Activated CD4-positive, alpha-beta T cell treated with anti-CD3 and anti-CD28 coated beads for 48 hours (primary cell): Measurements from ENCODE around the gene GALM.
"Not testable (repeated sequence)": the region's sequence is repeated elsewhere in the genome, so short reads cannot be mapped to it uniquely, and the experiment has no call there.

ENCODE experiments used
- DNase-seq: peaks from one replicate; pipeline ENCODE4 v3.0.0-alpha.2; 2020

GALM gene

GRCh38 chr2:38743672-38744398 is 77.9 kb downstream of the GALM start:
- DNase-seq: no peak

GRCh38 chr2:38744399-38744780 is 78.5 kb downstream of the GALM start:
- no peak for DNase-seq

GRCh38 chr2:38745267-38745666 is 79.4 kb downstream of the GALM start:
- no peak for DNase-seq

DNA sequence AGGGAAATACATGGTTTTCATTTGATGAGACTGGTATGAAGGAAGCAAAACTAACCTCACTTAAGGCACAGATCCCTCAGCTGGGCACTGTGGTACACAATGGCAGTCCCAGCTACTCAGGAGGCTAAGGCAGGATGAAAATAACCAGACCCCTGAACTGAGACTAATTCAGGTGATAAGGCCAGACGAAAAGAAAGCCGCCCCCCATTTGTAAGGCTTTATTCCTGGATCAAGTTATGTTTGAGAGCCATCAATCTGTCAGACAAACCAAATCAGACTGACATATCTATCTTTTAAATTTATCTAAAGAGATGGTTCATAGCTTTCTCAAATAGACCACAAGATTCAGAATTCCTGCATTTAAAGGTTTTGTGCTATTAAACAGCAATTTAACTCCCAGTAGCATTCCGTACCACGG is 81.1 kb downstream of the GALM start:
- DNase-seq: no peak

DNA sequence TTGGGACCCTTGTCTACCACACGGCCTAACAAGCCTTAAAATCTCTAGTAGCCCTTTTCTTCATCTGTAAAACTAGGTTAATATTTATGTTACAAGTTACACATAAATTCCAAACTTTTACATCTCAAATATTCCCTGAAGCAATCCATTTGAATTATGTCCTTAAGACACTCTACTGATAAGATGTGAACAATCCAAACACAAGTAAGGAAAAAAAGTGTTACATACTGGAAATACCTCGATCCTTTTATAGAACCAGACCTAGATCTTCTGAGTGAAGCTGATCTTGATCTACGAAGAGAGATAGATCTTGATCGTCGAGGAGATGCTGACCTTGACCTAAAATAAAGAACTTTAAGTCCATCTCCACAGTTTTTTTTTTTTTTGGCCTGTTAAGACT is 81.9 kb downstream of the GALM start:
- no peak for DNase-seq

- DNase-seq: no peak
Measured at GRCh38 chr2:38748391-38748790, 82.5 kb downstream of the GALM start.

DNA sequence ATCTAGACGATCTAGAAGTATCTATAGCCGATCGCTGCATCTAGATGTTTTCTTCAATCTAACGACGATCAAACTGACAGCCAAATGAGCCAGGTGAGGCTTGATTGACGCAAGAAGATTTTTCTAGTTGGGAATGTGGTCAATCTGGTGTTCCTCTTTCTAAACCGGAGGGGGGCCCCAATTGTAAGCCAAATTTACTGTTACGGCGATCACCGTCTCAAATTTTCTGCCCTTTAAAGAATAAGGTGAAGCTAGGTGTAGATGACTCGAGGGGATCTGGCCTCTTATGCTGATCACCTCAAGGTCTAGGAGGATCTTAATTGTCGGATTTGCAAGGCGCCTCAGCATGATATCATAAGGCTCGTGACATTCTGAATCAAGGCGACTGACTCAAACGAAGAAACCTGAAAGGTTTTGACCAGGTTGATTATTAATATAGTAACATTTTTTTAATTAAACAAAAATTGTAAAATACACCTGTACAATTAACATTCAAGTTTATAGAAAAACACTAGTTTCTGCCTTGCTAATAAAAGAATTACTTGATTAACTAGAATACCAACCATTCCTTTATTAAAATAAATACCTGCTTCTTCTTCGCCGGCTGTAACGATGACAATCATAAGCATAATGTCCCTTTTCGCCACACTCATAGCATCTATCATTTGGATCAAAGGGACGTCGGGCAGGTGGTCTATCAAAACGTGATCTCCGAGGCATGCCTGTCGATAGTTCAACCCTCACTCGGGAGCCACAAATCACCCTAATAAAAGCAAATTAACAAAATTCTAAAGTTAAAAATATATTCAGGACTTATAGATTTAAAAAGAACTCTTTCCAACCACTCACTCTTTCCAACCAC is 83.3 kb downstream of the GALM start:
- DNase-seq: peak; percentile 26

DNA sequence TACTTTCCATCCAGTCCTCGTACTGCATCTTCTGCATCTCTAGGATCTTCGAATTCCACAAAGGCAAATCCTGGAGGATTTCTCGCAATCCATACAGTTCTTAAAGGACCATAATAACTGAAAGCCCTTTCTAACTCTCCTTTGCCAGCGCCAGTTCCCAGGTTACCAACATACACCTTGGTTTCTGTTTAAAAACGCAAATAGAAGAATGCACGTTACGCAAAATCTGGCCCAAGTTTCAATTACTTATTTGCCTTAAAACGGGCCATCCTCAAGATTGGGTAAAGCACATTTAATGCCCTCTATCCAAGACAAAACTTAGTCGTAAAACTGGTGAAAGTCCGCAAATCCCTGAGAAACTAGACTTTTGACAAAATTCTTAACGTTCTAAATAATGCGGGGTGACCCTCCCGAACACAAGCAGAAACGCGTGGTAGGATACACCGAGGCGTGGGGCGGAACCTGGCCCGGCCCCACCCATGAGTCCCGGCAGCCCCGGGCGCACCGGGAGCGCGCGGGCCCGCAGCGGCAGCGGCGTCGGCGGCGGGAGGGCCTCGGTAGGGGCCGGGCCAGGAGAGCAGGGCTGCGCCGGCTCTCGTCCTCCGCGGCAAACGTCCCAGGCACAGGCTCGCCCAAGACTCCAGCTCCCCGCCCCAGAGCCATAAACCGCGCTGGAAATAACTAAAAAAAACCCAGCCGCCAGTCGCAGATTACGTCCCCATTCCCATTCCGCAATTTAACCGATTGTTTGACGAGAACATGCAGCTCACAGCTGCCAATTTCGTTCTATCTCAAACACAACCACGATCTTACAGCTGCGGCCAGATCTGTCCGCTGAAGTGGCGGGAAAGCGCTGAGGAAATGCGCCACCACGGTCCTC is 84.3 kb downstream of the GALM start:
- DNase-seq: peak; percentile 56

DNA sequence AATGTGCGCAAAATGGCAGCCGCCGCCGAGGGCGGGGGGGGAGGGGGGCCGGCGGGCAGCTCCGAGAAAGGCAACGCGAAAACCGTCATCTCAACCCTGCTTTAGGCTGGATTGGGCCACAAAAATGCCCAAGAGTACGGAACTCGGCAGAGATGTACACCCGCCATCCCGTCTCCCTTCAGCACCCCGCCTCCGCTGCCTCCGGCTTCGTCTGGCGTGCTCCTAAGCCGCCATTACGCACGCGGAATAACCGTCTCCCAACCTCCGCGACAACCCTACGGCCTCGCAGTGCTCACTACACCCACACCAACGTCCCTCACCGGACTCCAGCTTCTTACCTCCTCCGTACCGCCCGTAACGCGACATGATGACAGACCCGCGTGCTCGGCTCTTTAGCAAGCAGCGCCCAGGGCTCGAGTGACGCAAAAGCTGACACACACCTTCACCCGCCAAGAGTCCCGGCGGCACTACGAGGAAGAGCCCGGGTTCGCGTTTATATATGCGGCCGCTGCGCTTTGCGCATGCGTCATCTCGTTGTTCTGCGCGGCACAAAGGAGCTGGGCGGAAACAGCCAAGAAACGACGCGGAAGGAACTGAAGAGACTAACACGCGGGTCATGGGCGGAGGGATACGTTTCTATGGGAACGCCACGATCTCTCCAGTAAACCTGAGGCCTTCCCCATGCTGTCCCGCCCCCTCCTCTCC is 85.1 kb downstream of the GALM start, which contains the start of gene SRSF7:
SRSF7 (minus strand) TSS at position 471 of the 705 bp plus-strand sequence; CDS start at position 366, 105 bp downstream.
- DNase-seq: peak; percentile 97

DNA sequence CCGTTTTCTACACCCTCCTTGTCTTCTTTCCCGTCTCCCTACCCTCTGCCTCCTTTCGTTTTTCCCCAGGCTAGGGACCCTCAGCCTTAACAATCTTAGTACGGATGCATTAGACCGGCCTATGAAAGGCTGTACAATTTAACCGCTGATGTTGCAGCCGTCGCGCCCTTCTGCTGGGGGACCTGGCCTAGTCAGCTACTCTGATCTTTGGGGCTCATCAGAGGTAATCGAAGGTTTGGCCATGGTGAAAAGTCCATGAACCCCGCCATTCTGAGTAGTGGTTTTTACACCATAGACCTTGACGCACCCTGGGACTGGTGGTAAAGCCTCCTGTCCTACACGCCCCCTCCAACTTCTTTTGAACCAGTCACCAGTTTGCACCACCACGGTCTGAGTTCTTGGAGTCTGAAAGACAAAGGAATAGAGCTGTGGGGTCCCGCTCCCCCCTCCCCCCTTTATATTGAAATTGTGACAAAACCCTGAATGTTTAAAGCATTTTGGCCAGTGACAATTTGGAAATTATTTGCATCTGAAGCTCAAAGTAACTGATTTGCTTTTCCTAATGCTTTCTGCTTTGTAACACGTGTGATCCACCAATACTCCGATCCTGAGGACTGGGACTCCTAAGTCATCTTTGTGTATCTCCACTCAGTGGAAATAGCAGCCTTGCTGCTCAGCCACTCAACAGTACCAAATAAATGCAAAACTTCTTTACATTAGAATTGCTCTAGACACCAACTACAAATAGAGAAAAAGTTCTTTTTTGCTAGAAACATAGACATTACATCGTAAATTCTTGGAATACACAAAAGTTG is 85.9 kb downstream of the GALM start:
- DNase-seq: peak; percentile 50

- DNase-seq: no peak
Measured at GRCh38 chr2:38754049-38754448, 88.1 kb downstream of the GALM start.

GRCh38 chr2:38754506-38754905 is 88.6 kb downstream of the GALM start:
- DNase-seq: no peak

DNA sequence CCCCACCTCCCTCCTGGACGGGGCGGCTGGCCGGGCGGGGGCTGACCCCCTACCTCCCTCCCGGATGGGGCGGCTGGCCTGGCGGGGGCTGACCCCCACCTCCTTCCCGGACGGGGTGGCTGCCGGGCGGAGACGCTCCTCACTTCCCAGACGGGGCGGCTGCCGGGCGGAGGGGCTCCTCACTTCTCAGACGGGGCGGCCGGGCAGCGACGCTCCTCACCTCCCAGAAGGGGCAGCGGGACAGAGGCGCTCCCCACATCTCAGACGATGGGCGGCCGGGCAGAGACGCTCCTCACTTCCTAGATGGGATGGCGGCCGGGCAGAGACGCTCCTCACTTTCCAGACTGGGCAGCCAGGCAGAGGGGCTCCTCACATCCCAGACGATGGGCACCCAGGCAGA is 90.0 kb downstream of the GALM start:
- DNase-seq: not testable (repeated sequence)

DNA sequence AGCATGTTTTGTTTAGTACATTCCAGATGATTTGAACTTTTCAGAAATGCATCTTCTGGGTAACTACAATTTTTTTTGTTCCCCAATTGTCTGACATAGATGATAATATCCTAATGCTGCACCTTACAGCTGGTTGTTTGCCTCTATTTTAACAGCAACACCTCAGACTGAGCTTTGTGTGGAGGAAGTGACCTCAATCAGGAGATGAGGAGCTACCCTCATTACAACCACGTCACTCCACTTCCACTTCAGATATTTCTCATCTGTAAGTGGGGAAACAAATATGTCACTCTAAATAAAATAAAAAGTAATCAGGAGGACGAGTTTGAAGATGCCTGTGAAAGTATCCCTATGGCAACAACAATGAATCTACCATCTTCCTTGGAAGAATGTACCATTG is 97.3 kb downstream of the GALM start:
- no peak for DNase-seq

DNA sequence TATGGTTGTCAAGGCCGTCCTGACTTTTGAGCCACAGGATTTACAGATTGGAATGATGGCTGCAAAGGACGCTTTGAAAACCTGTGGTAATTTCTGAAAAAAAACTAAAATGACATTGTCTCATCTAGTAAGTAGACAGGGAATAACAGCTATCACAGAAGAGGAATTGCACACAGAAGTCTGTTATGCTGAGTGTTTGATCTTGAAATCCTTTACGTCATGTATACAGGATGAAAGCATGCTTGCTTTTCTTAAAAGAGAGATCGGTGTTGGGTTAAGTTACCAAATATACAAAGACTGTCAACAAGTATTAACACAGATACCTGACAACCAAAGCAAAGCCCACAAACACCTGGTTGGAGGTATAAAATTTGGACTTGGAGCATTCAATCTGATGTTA is 97.8 kb downstream of the GALM start:
- no peak for DNase-seq

DNA sequence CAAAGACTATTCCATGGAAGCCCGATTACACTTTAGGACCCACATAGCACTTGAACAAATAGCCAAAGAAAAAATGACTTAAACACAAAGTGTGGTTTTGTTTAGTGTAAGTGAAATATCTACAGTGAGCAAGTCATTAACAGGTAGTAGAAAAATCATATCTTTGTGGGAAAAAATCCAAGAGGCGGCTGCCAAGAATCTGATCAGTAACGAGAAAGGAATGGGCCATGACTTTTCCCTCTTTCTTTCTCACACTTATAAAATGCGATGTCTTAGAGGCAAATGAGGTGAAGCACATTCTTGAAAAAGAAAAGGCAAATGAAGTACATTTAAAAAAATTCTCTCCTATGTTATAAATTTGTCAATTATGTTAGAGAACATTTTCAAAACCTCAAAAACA is 99.2 kb downstream of the GALM start:
- DNase-seq: no peak

- DNase-seq: no peak
Measured at GRCh38 chr2:38765551-38765950, 99.6 kb downstream of the GALM start.

DNA sequence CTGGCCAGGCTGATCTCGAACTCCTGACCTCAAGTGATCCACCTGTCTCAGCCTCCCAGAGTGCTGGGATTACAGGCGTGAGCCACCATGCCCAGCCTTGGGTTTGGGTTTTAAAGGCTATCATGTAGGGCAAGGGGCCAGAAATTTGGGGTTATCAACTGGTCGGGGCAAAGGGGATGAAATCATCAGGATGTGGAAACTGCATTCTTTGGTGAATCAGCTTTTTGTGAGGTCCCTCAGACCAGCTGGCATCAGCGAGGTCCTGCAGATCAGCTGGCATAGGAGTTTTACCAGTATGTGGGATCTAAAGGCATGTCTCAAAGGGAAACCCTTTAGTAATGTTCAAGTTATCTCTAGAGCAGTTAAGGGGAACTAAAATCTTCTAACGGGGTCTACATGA is 105.7 kb downstream of the GALM start:
- DNase-seq: no peak

DNA sequence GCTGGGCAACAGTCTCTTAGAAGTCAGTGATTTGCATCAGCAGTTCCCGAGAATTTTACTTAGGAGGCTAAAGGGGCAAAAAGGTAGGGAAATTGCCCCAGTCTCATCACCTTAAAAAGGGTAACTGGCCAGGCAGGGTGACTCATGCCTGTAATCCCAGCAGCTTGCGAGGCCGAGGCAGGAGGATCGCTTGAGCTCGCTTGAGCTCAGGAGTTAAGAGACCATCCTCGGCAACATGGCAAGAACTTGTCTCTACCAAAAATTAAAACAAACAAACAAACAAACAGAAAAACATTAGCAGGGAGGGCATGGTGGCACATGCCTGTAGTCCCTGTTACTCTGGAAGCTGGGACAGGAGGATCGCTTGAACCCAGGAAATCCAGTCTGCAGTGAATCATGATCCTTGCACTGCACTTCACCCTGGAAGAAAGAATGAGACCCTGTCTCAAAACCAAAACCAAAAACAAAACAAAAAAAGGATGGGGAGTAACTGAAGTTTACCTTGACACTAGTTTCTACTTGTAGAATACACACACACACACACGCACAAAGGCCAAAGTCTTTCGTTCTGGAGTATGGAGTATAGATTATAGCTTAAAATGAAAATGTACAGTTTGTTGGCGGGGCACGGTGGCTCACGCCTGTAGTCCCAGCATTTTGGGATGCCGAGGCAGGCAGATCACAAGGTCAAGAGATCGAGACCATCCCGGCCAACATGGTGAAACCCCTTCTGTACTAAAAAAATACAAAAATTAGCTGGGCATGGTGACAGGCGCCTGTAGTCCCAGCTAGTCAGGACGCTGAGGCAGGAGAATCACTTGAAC is 109.4 kb downstream of the GALM start:
- no peak for DNase-seq

DNA sequence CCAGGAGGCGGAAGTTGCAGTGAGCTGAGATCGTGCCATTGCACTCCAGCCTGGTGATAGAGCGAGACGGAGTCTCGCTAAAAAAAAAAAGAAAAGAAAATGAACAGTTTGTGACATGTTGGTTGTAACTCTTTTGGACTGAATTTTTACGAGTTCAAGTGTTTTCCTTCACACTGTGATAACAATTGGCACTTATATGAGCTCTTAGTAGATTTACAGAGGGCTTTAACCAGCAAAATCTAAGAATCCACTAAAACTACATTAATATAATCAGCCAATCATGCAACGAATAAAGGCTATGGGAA is 110.0 kb downstream of the GALM start:
- no peak for DNase-seq

DNA sequence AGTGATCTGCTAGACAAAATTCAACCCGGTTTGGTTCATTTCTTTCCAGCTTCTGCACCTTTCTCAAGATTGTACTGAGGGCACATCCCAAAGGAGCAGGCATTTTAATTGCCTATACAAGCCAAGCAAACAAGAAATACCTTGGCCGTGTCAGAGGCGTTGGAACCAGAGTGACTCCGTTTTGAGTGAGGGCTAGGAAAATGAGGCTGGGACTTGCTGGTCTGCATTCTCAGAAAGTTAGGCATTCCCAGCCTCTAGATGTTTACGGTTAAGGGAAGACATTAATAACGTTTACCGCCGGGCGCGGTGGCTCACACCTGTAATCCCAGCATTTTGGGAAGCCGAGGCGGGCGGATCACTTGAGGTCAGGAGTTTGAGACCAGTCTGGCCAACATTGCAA is 110.6 kb downstream of the GALM start:
- no peak for DNase-seq
